ENCODE measurements around the gene PRSS50.

DNA sequence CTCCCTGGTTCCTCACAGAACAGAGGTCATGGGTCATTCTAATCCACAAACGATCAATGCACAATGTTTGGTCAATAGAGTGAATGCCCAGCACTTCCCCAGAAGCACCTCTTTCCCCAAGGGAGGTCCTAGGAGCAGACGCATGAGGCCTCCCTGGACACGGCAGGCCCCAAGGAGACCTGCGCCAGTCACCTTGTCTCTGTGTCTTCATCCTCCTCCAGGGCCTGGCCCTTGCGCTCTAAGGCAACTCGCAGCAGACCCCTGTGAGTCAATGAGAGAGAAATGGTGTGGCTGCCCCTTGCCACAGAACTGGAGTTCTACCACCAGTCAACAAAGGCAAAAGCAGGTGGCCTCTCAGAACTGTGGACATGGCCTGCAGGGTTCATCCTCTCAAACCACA is 42.2 kb downstream of the PRSS50 start:
- no peak for TF ChIP-seq POLR2A (IDR thresholded peaks at IDR 0.05)
- TF ChIP-seq CTCF (IDR thresholded peaks at IDR 0.05) = no peak
